ENCODE results near the gene HOXB4. TPM values are rescaled to one million over a fixed set of nuclear protein-coding genes. Genes with fewer than 3 reads are reported as not detected.

Gene HOXB4
- total RNA-seq, 1 experiment from 2014 or later: not detected

GRCh38 chr17:48568499-48569239 is 9.5 kb downstream of the HOXB4 start:
- Histone ChIP-seq H3K27me3 (ENCODE audit: insufficient read depth, low read length) (peaks cover 99% of the 10 kb centered on the region), H4K91ac (ENCODE audit: insufficient read length, low read depth, low read length) (no peak overlapping the region), H3K18ac (ENCODE audit: insufficient read length, low read depth, low read length) (no peak overlapping the region), H3K56ac (ENCODE audit: insufficient read length, low read depth, low read length) (no peak overlapping the region), H3T11ph (ENCODE audit: low read length) (no peak overlapping the region), H4K20me1 (ENCODE audit: control insufficient read depth, insufficient read depth, insufficient read length) (peaks cover 4% of the 10 kb centered on the region), H3K23ac (ENCODE audit: insufficient read length, low read depth, low read length) (no peak overlapping the region), H3K9me3 (ENCODE audit: control insufficient read depth, low read depth, low read length) (no peaks in the 10 kb centered on the region), H2BK20ac (ENCODE audit: low read depth, low read length, poor library complexity, severe bottlenecking) (no peak overlapping the region), H3K4me2 (ENCODE audit: insufficient read depth, insufficient read length, low read length) (no peak overlapping the region), H4K8ac (replicated peaks; ENCODE audit: insufficient read length, low read depth, low read length) (no peak overlapping the region), H3K4me1 (ENCODE audit: insufficient read depth, low read length) (peaks cover 2% of the 10 kb centered on the region; the same call in 1 of the 2 replicates), H2BK5ac (ENCODE audit: insufficient read length, low read length) (no peak overlapping the region), H3K79me2 (ENCODE audit: insufficient read depth, low read length) (no peaks in the 10 kb centered on the region), H2BK15ac (ENCODE audit: low read depth, low read length) (no peak overlapping the region), H3K4ac (ENCODE audit: low read depth, low read length) (no peak overlapping the region), H3K27ac (ENCODE audit: insufficient read length, low read depth, low read length) (no peak overlapping the region), H3K79me1 (ENCODE audit: insufficient read depth, low read depth, low read length, poor library complexity, severe bottlenecking) (no peaks in the 10 kb centered on the region), H3K9ac (ENCODE audit: extremely low read depth, insufficient read length, low read length) (no peak overlapping the region), H2BK12ac (ENCODE audit: insufficient read length, low read depth, low read length) (no peak overlapping the region), H2AFZ (ENCODE audit: low read length) (no peak overlapping the region), H2BK120ac (ENCODE audit: low read depth, low read length, poor library complexity, severe bottlenecking) (no peak overlapping the region), H3K14ac (ENCODE audit: insufficient read depth, low read length) (no peak overlapping the region), H2AK5ac (ENCODE audit: insufficient read length, low read length) (no peak overlapping the region), H3K23me2 (ENCODE audit: insufficient read length, low read depth, low read length, poor library complexity, severe bottlenecking) (no peaks in the 10 kb centered on the region), H4K5ac (ENCODE audit: insufficient read length, low read depth, low read length) (no peak overlapping the region)
- DNase-seq: no peak
- Mint-ChIP-seq H3K4me3 (no peak overlapping the region; a peak in 1 of 5 replicates), H3K27ac (no peak overlapping the region), H3K9me3 (peaks cover 0 to 7% of the 10 kb centered on the region in 2 experiments; a peak in 2 of 5 replicates), H3K36me3 (ENCODE audit: insufficient read depth in 1 of 3, low read depth in 3 of 3) (no peaks in the 10 kb centered on the region; a peak in 1 of 7 replicates), H3K27me3 (ENCODE audit: low read depth) (peaks cover 4% of the 10 kb centered on the region), H3K4me1 (peaks cover 6 to 20% of the 10 kb centered on the region in 2 experiments)
- TF ChIP-seq CTCF (conservative IDR thresholded peaks at IDR 0.05): no peak
- WGBS (ENCODE audit: extremely low coverage, insufficient read length, low lambda C conversion rate): no CpG with 5 or more reads among the region's 33 CpGs

Data from H9 (cell line).